ENCODE data around the gene PRKD2. TPM values are rescaled to one million over a fixed set of nuclear protein-coding genes. Genes with fewer than 3 reads are reported as not detected.

PRKD2 gene
- total RNA-seq, 1 donor from 2014 or later = 49.4 TPM

- Histone ChIP-seq H3K36me3 (peaks cover 0 to 8% of the 10 kb centered on the region in 2 donors), H3K4me3 (no peak overlapping the region), H3K27me3 (no peaks in the 10 kb centered on the region), H3K27ac (peak overlapping the region; percentile 79), H3K9me3 (no peaks in the 10 kb centered on the region), H3K4me1 (peaks cover 45% of the 10 kb centered on the region)
- no peak for DNase-seq (ENCODE audit: extremely low spot score in 2 of 2)
- intact Hi-C loops (cut with DNase I) = no loop called here
- TF ChIP-seq CTCF (IDR thresholded peaks at IDR 0.05) (no peak), POLR2A (IDR thresholded peaks at IDR 0.05) (no peak), POLR2AphosphoS5 (IDR thresholded peaks at IDR 0.05; ENCODE audit: insufficient read depth in 1 of 2, low read depth in 1 of 2) (no peak)
Observed at GRCh38 chr19:46760363-46760762, 43.4 kb upstream of the PRKD2 start.

GRCh38 chr19:46759817-46760333, 43.0 kb upstream of the PRKD2 start:
- no peaks in the 10 kb centered on the region for H3K27me3 ChIP-seq
- DNase-seq (ENCODE audit: extremely low spot score in 2 of 2) = peak in 1 of 2 donors; percentile 97
- peaks cover 50% of the 10 kb centered on the region for H3K4me1 ChIP-seq
- H3K36me3 ChIP-seq = peaks cover 0 to 8% of the 10 kb centered on the region in 2 donors
- TF ChIP-seq POLR2A (IDR thresholded peaks at IDR 0.05) (no peak), POLR2AphosphoS5 (IDR thresholded peaks at IDR 0.05; ENCODE audit: insufficient read depth in 1 of 2, low read depth in 1 of 2) (peak; percentile 41 to 84)
- intact Hi-C loops (cut with DNase I) = loop anchor here (10.0 kb wide), 1 partner anchor 235 kb away; no protein-coding TSS in a partner anchor
- H3K27ac ChIP-seq = peak overlapping the region; percentile 79
- H3K4me3 ChIP-seq = no peak overlapping the region
- no peaks in the 10 kb centered on the region for H3K9me3 ChIP-seq

GRCh38 chr19:46759206-46759605, 42.3 kb upstream of the PRKD2 start:
- TF ChIP-seq CTCF (IDR thresholded peaks at IDR 0.05) = no peak
- TF ChIP-seq POLR2AphosphoS5 (IDR thresholded peaks at IDR 0.05; ENCODE audit: insufficient read depth in 1 of 2, low read depth in 1 of 2) = no peak
- no peak for TF ChIP-seq POLR2A (IDR thresholded peaks at IDR 0.05)
- H3K9me3 ChIP-seq = no peaks in the 10 kb centered on the region
- H3K27me3 ChIP-seq = no peaks in the 10 kb centered on the region
- DNase-seq (ENCODE audit: extremely low spot score in 2 of 2) = no peak
- H3K4me1 ChIP-seq = peaks cover 50% of the 10 kb centered on the region
- H3K4me3 ChIP-seq = no peak overlapping the region
- peaks cover 0 to 8% of the 10 kb centered on the region in 2 donors for H3K36me3 ChIP-seq
- intact Hi-C loops (cut with DNase I) = loop anchor here (10.0 kb wide), 1 partner anchor 236 kb away; no protein-coding TSS in a partner anchor
- peak overlapping the region; percentile 79 for H3K27ac ChIP-seq

- peaks cover 0 to 8% of the 10 kb centered on the region in 2 donors for H3K36me3 ChIP-seq
- TF ChIP-seq POLR2AphosphoS5 (IDR thresholded peaks at IDR 0.05; ENCODE audit: insufficient read depth in 1 of 2, low read depth in 1 of 2) (no peak), CTCF (IDR thresholded peaks at IDR 0.05) (no peak), POLR2A (IDR thresholded peaks at IDR 0.05) (no peak)
- H3K27ac ChIP-seq = no peak overlapping the region
- no peaks in the 10 kb centered on the region for H3K9me3 ChIP-seq
- intact Hi-C loops (cut with DNase I) = loop anchor here (2.0 to 10.0 kb wide), 2 partner anchors 84 to 238 kb away; no protein-coding TSS in a partner anchor
- peaks cover 47% of the 10 kb centered on the region for H3K4me1 ChIP-seq
- H3K4me3 ChIP-seq = no peak overlapping the region
- no peaks in the 10 kb centered on the region for H3K27me3 ChIP-seq
- no peak for DNase-seq (ENCODE audit: extremely low spot score in 2 of 2)
Observed at GRCh38 chr19:46756544-46756888, 39.6 kb upstream of the PRKD2 start.

- Histone ChIP-seq H3K27ac (peak overlapping the region; percentile 80), H3K36me3 (peaks cover 0 to 8% of the 10 kb centered on the region in 2 donors), H3K9me3 (no peaks in the 10 kb centered on the region), H3K27me3 (no peaks in the 10 kb centered on the region), H3K4me1 (peaks cover 42% of the 10 kb centered on the region), H3K4me3 (no peak overlapping the region)
- no peak for DNase-seq (ENCODE audit: extremely low spot score in 2 of 2)
- no peak for TF ChIP-seq POLR2AphosphoS5 (IDR thresholded peaks at IDR 0.05; ENCODE audit: insufficient read depth in 1 of 2, low read depth in 1 of 2)
- TF ChIP-seq POLR2A (IDR thresholded peaks at IDR 0.05) = no peak
- no peak for TF ChIP-seq CTCF (IDR thresholded peaks at IDR 0.05)
- intact Hi-C loops (cut with DNase I) = loop anchor here (2.0 to 10.0 kb wide), 2 partner anchors 85 to 239 kb away; no protein-coding TSS in a partner anchor
Observed at GRCh38 chr19:46755853-46756543, 39.1 kb upstream of the PRKD2 start.
